Stimulated activated CD4-positive, alpha-beta T cell treated with anti-CD3 and anti-CD28 coated beads, Interleukin-1b, Interleukin-23, amount 100 ng/mL, for 48 hours (primary cell): ENCODE measurements around the gene ALKBH3.

Experiments
- DNase-seq: peaks from one replicate; pipeline ENCODE4 v3.0.0-alpha.2; 2020

Gene ALKBH3

GRCh38 chr11:43895601-43896000, 15.0 kb downstream of the ALKBH3 start:
- DNase-seq: no peak

GRCh38 chr11:43898574-43898973, 17.9 kb downstream of the ALKBH3 start:
- no peak for DNase-seq

GRCh38 chr11:43899094-43899493, 18.5 kb downstream of the ALKBH3 start:
- no peak for DNase-seq

GRCh38 chr11:43901551-43901950, 20.9 kb downstream of the ALKBH3 start:
- DNase-seq: no peak

- no peak for DNase-seq
Measured at GRCh38 chr11:43903078-43903477, 22.4 kb downstream of the ALKBH3 start.

- DNase-seq: no peak
Measured at GRCh38 chr11:43903969-43904368, 23.3 kb downstream of the ALKBH3 start.

- no peak for DNase-seq
Measured at GRCh38 chr11:43904742-43905535, 24.3 kb downstream of the ALKBH3 start.

- no peak for DNase-seq
Measured at GRCh38 chr11:43905813-43906241, 25.2 kb downstream of the ALKBH3 start.

- DNase-seq: no peak
Measured at GRCh38 chr11:43907028-43907975, 26.7 kb downstream of the ALKBH3 start.

GRCh38 chr11:43908191-43908590, 27.6 kb downstream of the ALKBH3 start:
- no peak for DNase-seq

- no peak for DNase-seq
Measured at GRCh38 chr11:43908683-43909082, 28.1 kb downstream of the ALKBH3 start.

GRCh38 chr11:43913829-43914380, 33.3 kb downstream of the ALKBH3 start:
- no peak for DNase-seq

- no peak for DNase-seq
Measured at GRCh38 chr11:43914466-43914865, 33.8 kb downstream of the ALKBH3 start.

- no peak for DNase-seq
Measured at GRCh38 chr11:43916621-43917020, 36.0 kb downstream of the ALKBH3 start.

- DNase-seq: no peak
Measured at GRCh38 chr11:43917851-43918250, 37.2 kb downstream of the ALKBH3 start.

- DNase-seq: no peak
Measured at GRCh38 chr11:43918662-43919061, 38.0 kb downstream of the ALKBH3 start.

- no peak for DNase-seq
Measured at GRCh38 chr11:43919852-43920597, 39.4 kb downstream of the ALKBH3 start.

- DNase-seq: peak; percentile 48
Measured at GRCh38 chr11:43920598-43921419, 40.2 kb downstream of the ALKBH3 start.

- no peak for DNase-seq
Measured at GRCh38 chr11:43921561-43922294, 41.1 kb downstream of the ALKBH3 start.

GRCh38 chr11:43922295-43922648, 41.6 kb downstream of the ALKBH3 start:
- DNase-seq: no peak

- no peak for DNase-seq
Measured at GRCh38 chr11:43922744-43923405, 42.2 kb downstream of the ALKBH3 start.
